ENCODE data around the gene MAP7D2.

Gene MAP7D2

GRCh38 chrX:20037186-20037585, 79.5 kb downstream of the MAP7D2 start:
- DNase-seq: no peak

GRCh38 chrX:20032201-20032600, 84.5 kb downstream of the MAP7D2 start:
- DNase-seq: no peak

- DNase-seq: no peak
Observed at GRCh38 chrX:20029728-20030127, 87.0 kb downstream of the MAP7D2 start.

GRCh38 chrX:20028588-20028987, 88.1 kb downstream of the MAP7D2 start:
- DNase-seq: no peak

GRCh38 chrX:20026278-20026677, 90.4 kb downstream of the MAP7D2 start:
- DNase-seq: peak; percentile 0

GRCh38 chrX:20019672-20020365, 96.9 kb downstream of the MAP7D2 start:
- DNase-seq: no peak

GRCh38 chrX:20016616-20016945, 100.1 kb downstream of the MAP7D2 start:
- DNase-seq: no peak

- no peak for DNase-seq
Observed at GRCh38 chrX:20015945-20016615, 100.6 kb downstream of the MAP7D2 start.

- no peak for DNase-seq
Observed at GRCh38 chrX:20015422-20015821, 101.3 kb downstream of the MAP7D2 start.

- no peak for DNase-seq
Observed at GRCh38 chrX:20011608-20012007, 105.1 kb downstream of the MAP7D2 start.

GRCh38 chrX:20007962-20008622, 108.6 kb downstream of the MAP7D2 start:
- no peak for DNase-seq

GRCh38 chrX:20005883-20006282, 110.8 kb downstream of the MAP7D2 start:
- no peak for DNase-seq

GRCh38 chrX:20001588-20001987, 115.1 kb downstream of the MAP7D2 start:
- DNase-seq: no peak

GRCh38 chrX:19991350-19991718, 125.4 kb downstream of the MAP7D2 start:
- no peak for DNase-seq

- DNase-seq: peak; percentile 77
Observed at GRCh38 chrX:19990556-19991349, 126.0 kb downstream of the MAP7D2 start, which contains the start of gene BCLAF3. TSS of gene BCLAF3 (minus strand) at chrX:19991061. CDS start at chrX:19970264, 20,797 bp downstream.

GRCh38 chrX:19990151-19990555, 126.6 kb downstream of the MAP7D2 start:
- no peak for DNase-seq

GRCh38 chrX:19987856-19988255, 128.9 kb downstream of the MAP7D2 start:
- no peak for DNase-seq

GRCh38 chrX:19986531-19986930, 130.2 kb downstream of the MAP7D2 start:
- no peak for DNase-seq

GRCh38 chrX:19981947-19982346, 134.8 kb downstream of the MAP7D2 start:
- no peak for DNase-seq

- DNase-seq: no peak
Observed at GRCh38 chrX:19975845-19976244, 140.9 kb downstream of the MAP7D2 start.

- DNase-seq: no peak
Observed at GRCh38 chrX:19972984-19973383, 143.7 kb downstream of the MAP7D2 start.

GRCh38 chrX:19968276-19968675, 148.4 kb downstream of the MAP7D2 start:
- no peak for DNase-seq

GRCh38 chrX:19966056-19966455, 150.7 kb downstream of the MAP7D2 start:
- DNase-seq: no peak
